ENCODE data around the gene NPC1L1. TPM values are rescaled to one million over a fixed set of nuclear protein-coding genes. Genes with fewer than 3 reads are reported as not detected.

Gene NPC1L1
- total and polyA plus RNA-seq, 10 of the 15 experiments (the other 5 are each of a cell fraction or from before 2014, with no cell fraction given): 0.01 to 0.90 TPM; not detected in 8

- H3K36me3 ChIP-seq (ENCODE audit: control insufficient read depth in 2 of 2, insufficient read depth in 2 of 2, low read length in 1 of 2): no peaks in the 10 kb centered on the region
- no peak overlapping the region for H3K27ac ChIP-seq (ENCODE audit: control insufficient read depth, insufficient read depth)
- H3K4me1 ChIP-seq (ENCODE audit: control insufficient read depth, insufficient read depth, low read length): no peaks in the 10 kb centered on the region
- H4K20me1 ChIP-seq (ENCODE audit: control insufficient read depth, insufficient read depth): no peaks in the 10 kb centered on the region
- ChIA-PET CTCF (interaction anchor here (4.5 kb wide), 1 partner anchor 27 kb away, joined by 28 read pairs; no protein-coding TSS in a partner anchor), RAD21 (ENCODE audit: unreplicated experiment) (no interaction called here), POLR2A (no interaction called here), SMC1A (ENCODE audit: uncharacterized antibody, unreplicated experiment) (no interaction called here)
- DNase-seq (ENCODE audit: low read depth, low spot score): no peak
- H3K79me2 ChIP-seq (ENCODE audit: control insufficient read depth, insufficient read depth, low read length): no peaks in the 10 kb centered on the region
- TF ChIP-seq IKZF1 (conservative IDR thresholded peaks at IDR 0.05) (no peak), ZBTB4 (CRISPR knock-in tag; IDR thresholded peaks at IDR 0.05) (no peak), TAF1 (IDR thresholded peaks at IDR 0.05; ENCODE audit: borderline replicate concordance, low read depth, low read length) (no peak), STAT3 (IDR thresholded peaks at IDR 0.05; ENCODE audit: low read depth, low read length) (no peak), MXI1 (IDR thresholded peaks at IDR 0.05; ENCODE audit: low read depth, low read length) (no peak)
- ATAC-seq: no peak
- no peak for FAIRE-seq
- in situ Hi-C loops (cut with MboI): no loop called here
- no TSS peak for BruUV-seq (replicated peaks)
- H3K9me3 ChIP-seq (replicated peaks; ENCODE audit: control insufficient read depth, insufficient read depth, low read length): no peaks in the 10 kb centered on the region
- H3K4me2 ChIP-seq (ENCODE audit: control insufficient read depth, insufficient read depth): no peak overlapping the region
- no peak overlapping the region for H3K4me3 ChIP-seq
- H2AFZ ChIP-seq (ENCODE audit: control insufficient read depth, low read depth, low read length): no peak overlapping the region
- no peaks in the 10 kb centered on the region; a peak in 1 of 4 replicates for H3K27me3 ChIP-seq (replicated peaks in 1 of 2; ENCODE audit: control insufficient read depth in 2 of 2, insufficient read depth in 2 of 2, low read length in 1 of 2)
- intact Hi-C loops (cut with micrococcal nuclease; ENCODE audit: unreplicated experiment): no loop called here
- WGBS (ENCODE audit: insufficient coverage, insufficient replicate concordance, low lambda C conversion rate, missing lambda C conversion rate): 44% methylated on average over 17 of the region's 17 CpGs
- H3K9ac ChIP-seq (ENCODE audit: control insufficient read depth, insufficient read depth, low read length): no peak overlapping the region
Measured at GRCh38 chr7:44538093-44538797, 2.9 kb downstream of the NPC1L1 start.
